Measurements from ENCODE around the gene CFAP410.
"Not testable (repeated sequence)": the region's sequence is repeated elsewhere in the genome, so short reads cannot be mapped to it uniquely, and the experiment has no call there.

CFAP410 gene

GRCh38 chr21:44289381-44290010 is 49.7 kb downstream of the CFAP410 start:
- Mint-ChIP-seq H3K27ac (no peak overlapping the region), H3K36me3 (ENCODE audit: low read depth) (no peaks in the 10 kb centered on the region), H3K27me3 (no peaks in the 10 kb centered on the region), H3K9me3 (no peaks in the 10 kb centered on the region), H3K4me3 (no peak overlapping the region), H3K4me1 (peaks cover 2% of the 10 kb centered on the region)
- no peak for DNase-seq
- ATAC-seq: no peak

GRCh38 chr21:44288251-44289110 is 50.7 kb downstream of the CFAP410 start:
- peaks cover 2% of the 10 kb centered on the region for H3K4me1 Mint-ChIP-seq
- H3K36me3 Mint-ChIP-seq (ENCODE audit: low read depth): no peaks in the 10 kb centered on the region
- no peak overlapping the region for H3K4me3 Mint-ChIP-seq
- no peak for DNase-seq
- no peaks in the 10 kb centered on the region for H3K27me3 Mint-ChIP-seq
- ATAC-seq: no peak
- H3K9me3 Mint-ChIP-seq: no peaks in the 10 kb centered on the region
- H3K27ac Mint-ChIP-seq: no peak overlapping the region

- ATAC-seq (no peak), DNase-seq (no peak)
- Mint-ChIP-seq H3K27me3 (no peaks in the 10 kb centered on the region), H3K9me3 (no peaks in the 10 kb centered on the region), H3K36me3 (ENCODE audit: low read depth) (no peaks in the 10 kb centered on the region), H3K27ac (no peak overlapping the region), H3K4me1 (no peaks in the 10 kb centered on the region), H3K4me3 (no peak overlapping the region)
These were observed 52.2 kb downstream of the CFAP410 start for GRCh38 chr21:44286716-44287632.

- Mint-ChIP-seq H3K27me3 (no peaks in the 10 kb centered on the region), H3K4me1 (no peaks in the 10 kb centered on the region), H3K4me3 (no peak overlapping the region), H3K36me3 (ENCODE audit: low read depth) (no peaks in the 10 kb centered on the region), H3K27ac (no peak overlapping the region), H3K9me3 (no peaks in the 10 kb centered on the region)
- ATAC-seq (no peak), DNase-seq (no peak)
These were observed 53.0 kb downstream of the CFAP410 start for GRCh38 chr21:44286086-44286715.

- DNase-seq: no peak
- Mint-ChIP-seq H3K9me3 (no peaks in the 10 kb centered on the region), H3K4me1 (no peaks in the 10 kb centered on the region), H3K4me3 (no peak within 1 kb of the TSS), H3K27me3 (no peaks in the 10 kb centered on the region), H3K27ac (no peak within 1 kb of the TSS), H3K36me3 (ENCODE audit: low read depth) (no peaks in the 10 kb centered on the region)
- ATAC-seq: no peak
These were observed 53.8 kb downstream of the CFAP410 start, which contains the start of gene AIRE for GRCh38 chr21:44285138-44285992. Gene AIRE (plus strand): TSS chr21:44285876. CDS start chr21:44286007, 131 bp downstream.

GRCh38 chr21:44283948-44284347 is 55.2 kb downstream of the CFAP410 start:
- Mint-ChIP-seq H3K4me1 (no peaks in the 10 kb centered on the region), H3K27me3 (no peaks in the 10 kb centered on the region), H3K27ac (no peak overlapping the region), H3K4me3 (no peak overlapping the region), H3K9me3 (no peaks in the 10 kb centered on the region), H3K36me3 (ENCODE audit: low read depth) (no peaks in the 10 kb centered on the region)
- ATAC-seq (no peak), DNase-seq (no peak)

GRCh38 chr21:44283211-44283785 is 55.9 kb downstream of the CFAP410 start:
- not testable (repeated sequence) for H3K4me1 Mint-ChIP-seq; H3K27me3 Mint-ChIP-seq; H3K27ac Mint-ChIP-seq; ATAC-seq; DNase-seq; H3K4me3 Mint-ChIP-seq; H3K9me3 Mint-ChIP-seq; H3K36me3 Mint-ChIP-seq (ENCODE audit: low read depth)

- H3K4me1 Mint-ChIP-seq: no peaks in the 10 kb centered on the region
- H3K36me3 Mint-ChIP-seq (ENCODE audit: low read depth): no peaks in the 10 kb centered on the region
- no peak for ATAC-seq
- no peaks in the 10 kb centered on the region for H3K9me3 Mint-ChIP-seq
- H3K4me3 Mint-ChIP-seq: no peak overlapping the region
- H3K27me3 Mint-ChIP-seq: no peaks in the 10 kb centered on the region
- no peak for DNase-seq
- H3K27ac Mint-ChIP-seq: no peak overlapping the region
These were observed 56.8 kb downstream of the CFAP410 start for GRCh38 chr21:44282370-44282769.

- no peaks in the 10 kb centered on the region for H3K9me3 Mint-ChIP-seq
- H3K4me3 Mint-ChIP-seq: no peak overlapping the region
- no peaks in the 10 kb centered on the region for H3K4me1 Mint-ChIP-seq
- ATAC-seq: no peak
- H3K36me3 Mint-ChIP-seq (ENCODE audit: low read depth): no peaks in the 10 kb centered on the region
- H3K27me3 Mint-ChIP-seq: no peaks in the 10 kb centered on the region
- DNase-seq: no peak
- no peak overlapping the region for H3K27ac Mint-ChIP-seq
These were observed 57.4 kb downstream of the CFAP410 start for GRCh38 chr21:44281801-44282200.

- no peaks in the 10 kb centered on the region for H3K27me3 Mint-ChIP-seq
- ATAC-seq (no peak), DNase-seq (no peak)
- H3K4me1 Mint-ChIP-seq: no peaks in the 10 kb centered on the region
- H3K27ac Mint-ChIP-seq: no peak overlapping the region
- H3K4me3 Mint-ChIP-seq: no peak overlapping the region
- no peaks in the 10 kb centered on the region for H3K9me3 Mint-ChIP-seq
- no peaks in the 10 kb centered on the region for H3K36me3 Mint-ChIP-seq (ENCODE audit: low read depth)
These were observed 59.6 kb downstream of the CFAP410 start for GRCh38 chr21:44279354-44280260.

Measured in activated naive CD8-positive, alpha-beta T cell treated with anti-CD3 and anti-CD28 coated beads, Interleukin-2, amount 50 U/mL, for 24 hours (primary cell).